ENCODE results near the gene FOXP1. TPM values are rescaled to one million over a fixed set of nuclear protein-coding genes. Genes with fewer than 3 reads are reported as not detected.

The FOXP1 gene
- total RNA-seq, 2 donors from 2014 or later = 41.7 to 94.3 TPM

DNA sequence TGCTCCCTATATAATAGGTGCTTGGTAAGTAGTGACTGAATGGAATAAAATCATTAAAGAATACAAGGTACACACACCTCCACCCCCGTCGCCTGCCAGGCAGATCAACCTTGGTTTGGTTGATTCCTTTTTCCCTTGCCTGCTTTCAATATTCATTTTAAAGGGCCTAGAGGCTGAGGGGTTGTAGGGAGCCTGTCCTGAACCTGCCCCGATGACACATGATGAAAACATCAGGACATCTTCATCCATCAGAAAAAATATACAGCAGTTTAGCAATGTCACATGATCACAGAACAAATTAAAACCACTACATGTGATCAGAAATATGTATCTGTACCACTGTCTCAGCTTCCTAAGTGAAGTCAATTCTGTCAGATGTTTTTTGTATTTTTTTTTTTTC, 588.9 kb downstream of the FOXP1 start:
- H3K4me1 Mint-ChIP-seq = peaks cover 20% of the 10 kb centered on the region
- 93% methylated on average over 3 of the region's 3 CpGs; no CpG with 5 or more reads in 1 of the 2 experiments for WGBS, 2 experiments (ENCODE audit: insufficient coverage in 1 of 2, insufficient read length in 1 of 2)
- H3K9me3 Mint-ChIP-seq = no peaks in the 10 kb centered on the region

DNA sequence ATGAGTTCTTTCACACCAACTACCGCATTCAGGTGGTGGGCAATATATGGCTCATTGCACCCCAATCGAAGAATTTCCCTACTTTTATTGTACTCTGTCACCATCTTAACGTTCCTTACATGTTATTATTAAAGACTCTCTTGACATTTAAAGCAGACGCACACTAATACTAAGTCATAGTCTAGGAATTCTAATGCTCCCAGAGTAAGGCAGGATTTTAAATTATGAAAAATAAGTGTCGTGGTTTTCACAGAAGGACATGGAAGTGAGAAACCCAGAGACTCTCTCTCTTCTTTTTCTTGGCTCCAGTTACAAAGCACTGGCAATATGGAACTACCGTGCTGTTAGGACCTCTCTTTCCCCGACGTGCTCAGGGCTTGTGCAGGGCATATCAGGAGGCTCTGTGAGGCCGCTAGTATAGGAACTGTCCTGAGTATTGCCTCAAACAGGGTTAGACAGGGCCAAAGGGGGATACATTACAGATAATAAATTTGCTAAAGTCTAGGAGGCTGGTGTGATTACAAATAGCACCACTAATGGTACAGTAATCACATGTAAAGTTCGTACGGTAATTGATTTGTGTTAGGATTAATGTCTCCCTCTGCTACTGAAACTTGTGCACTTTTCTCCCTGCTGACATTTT, 590.8 kb downstream of the FOXP1 start:
- Histone ChIP-seq H3K4me3 (ENCODE audit: low read length) (no peak overlapping the region), H3K9me3 (ENCODE audit: control insufficient read depth, low read length) (no peaks in the 10 kb centered on the region), H3K36me3 (ENCODE audit: control insufficient read depth, insufficient read depth, low read length) (no peaks in the 10 kb centered on the region), H3K4me1 (ENCODE audit: control insufficient read depth, insufficient read depth, low read length) (peaks cover 6% of the 10 kb centered on the region), H3K9ac (ENCODE audit: extremely low read depth, low read length, poor library complexity, severe bottlenecking) (no peak overlapping the region), H3K27ac (ENCODE audit: low read depth, low read length) (no peak overlapping the region), H3K27me3 (ENCODE audit: control insufficient read depth, insufficient read depth, low read length, poor library complexity, severe bottlenecking) (no peaks in the 10 kb centered on the region)
- no peak for DNase-seq
- Mint-ChIP-seq H3K27ac (no peak overlapping the region), H3K4me3 (no peak overlapping the region), H3K4me1 (peaks cover 20% of the 10 kb centered on the region), H3K9me3 (no peaks in the 10 kb centered on the region), H3K27me3 (ENCODE audit: insufficient read depth) (no peaks in the 10 kb centered on the region), H3K36me3 (ENCODE audit: low read depth) (peaks cover 21% of the 10 kb centered on the region)
- TF ChIP-seq, protein P1, sequence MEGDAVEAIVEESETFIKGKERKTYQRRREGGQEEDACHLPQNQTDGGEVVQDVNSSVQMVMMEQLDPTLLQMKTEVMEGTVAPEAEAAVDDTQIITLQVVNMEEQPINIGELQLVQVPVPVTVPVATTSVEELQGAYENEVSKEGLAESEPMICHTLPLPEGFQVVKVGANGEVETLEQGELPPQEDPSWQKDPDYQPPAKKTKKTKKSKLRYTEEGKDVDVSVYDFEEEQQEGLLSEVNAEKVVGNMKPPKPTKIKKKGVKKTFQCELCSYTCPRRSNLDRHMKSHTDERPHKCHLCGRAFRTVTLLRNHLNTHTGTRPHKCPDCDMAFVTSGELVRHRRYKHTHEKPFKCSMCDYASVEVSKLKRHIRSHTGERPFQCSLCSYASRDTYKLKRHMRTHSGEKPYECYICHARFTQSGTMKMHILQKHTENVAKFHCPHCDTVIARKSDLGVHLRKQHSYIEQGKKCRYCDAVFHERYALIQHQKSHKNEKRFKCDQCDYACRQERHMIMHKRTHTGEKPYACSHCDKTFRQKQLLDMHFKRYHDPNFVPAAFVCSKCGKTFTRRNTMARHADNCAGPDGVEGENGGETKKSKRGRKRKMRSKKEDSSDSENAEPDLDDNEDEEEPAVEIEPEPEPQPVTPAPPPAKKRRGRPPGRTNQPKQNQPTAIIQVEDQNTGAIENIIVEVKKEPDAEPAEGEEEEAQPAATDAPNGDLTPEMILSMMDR (conservative IDR thresholded peaks at IDR 0.05) = no peak
- 93 to 95% methylated on average over 7 to 11 of the region's 11 CpGs for WGBS, 2 experiments (ENCODE audit: insufficient coverage in 1 of 2, insufficient read length in 1 of 2)

More for the DNA sequence above, 588.9 kb downstream of the FOXP1 start:
- H3K27me3 Mint-ChIP-seq (ENCODE audit: insufficient read depth) = no peaks in the 10 kb centered on the region
- Histone ChIP-seq H3K27ac (ENCODE audit: low read depth, low read length) (no peak overlapping the region), H3K4me1 (ENCODE audit: control insufficient read depth, insufficient read depth, low read length) (peaks cover 6% of the 10 kb centered on the region), H3K27me3 (ENCODE audit: control insufficient read depth, insufficient read depth, low read length, poor library complexity, severe bottlenecking) (no peaks in the 10 kb centered on the region), H3K9me3 (ENCODE audit: control insufficient read depth, low read length) (no peaks in the 10 kb centered on the region), H3K4me3 (ENCODE audit: low read length) (no peak overlapping the region), H3K36me3 (ENCODE audit: control insufficient read depth, insufficient read depth, low read length) (no peaks in the 10 kb centered on the region), H3K9ac (ENCODE audit: extremely low read depth, low read length, poor library complexity, severe bottlenecking) (no peak overlapping the region)
- no peak overlapping the region for H3K27ac Mint-ChIP-seq
- H3K4me3 Mint-ChIP-seq = no peak overlapping the region
- DNase-seq = no peak
- TF ChIP-seq, protein P1 (conservative IDR thresholded peaks at IDR 0.05) = no peak
- peaks cover 29% of the 10 kb centered on the region for H3K36me3 Mint-ChIP-seq (ENCODE audit: low read depth)

DNA sequence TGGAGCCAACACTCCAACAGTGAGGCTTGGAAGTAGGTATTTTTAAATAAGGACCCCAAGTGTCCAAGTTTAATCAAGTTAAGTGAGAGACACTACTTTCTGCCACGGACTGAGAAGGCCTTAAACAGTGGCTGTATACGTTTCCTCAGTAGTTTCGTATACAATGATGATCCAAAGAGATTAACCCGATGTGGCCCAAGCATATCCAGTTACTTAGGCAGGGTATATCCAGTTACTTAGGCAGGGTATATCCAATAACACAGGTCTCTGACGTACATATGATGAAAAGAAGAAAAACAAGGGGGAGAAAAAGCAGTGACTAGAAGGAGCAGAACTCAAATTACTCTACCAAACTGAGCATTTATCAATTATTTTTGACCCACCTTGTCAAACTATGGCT, 591.4 kb downstream of the FOXP1 start:
- Histone ChIP-seq H3K4me3 (ENCODE audit: low read length) (no peak overlapping the region), H3K27me3 (ENCODE audit: control insufficient read depth, insufficient read depth, low read length, poor library complexity, severe bottlenecking) (no peaks in the 10 kb centered on the region), H3K36me3 (ENCODE audit: control insufficient read depth, insufficient read depth, low read length) (no peaks in the 10 kb centered on the region), H3K27ac (ENCODE audit: low read depth, low read length) (no peak overlapping the region), H3K4me1 (ENCODE audit: control insufficient read depth, insufficient read depth, low read length) (peaks cover 6% of the 10 kb centered on the region), H3K9ac (ENCODE audit: extremely low read depth, low read length, poor library complexity, severe bottlenecking) (no peak overlapping the region), H3K9me3 (ENCODE audit: control insufficient read depth, low read length) (no peaks in the 10 kb centered on the region)
- no peak overlapping the region for H3K4me3 Mint-ChIP-seq
- no peaks in the 10 kb centered on the region for H3K9me3 Mint-ChIP-seq
- TF ChIP-seq, protein P1 (conservative IDR thresholded peaks at IDR 0.05) = no peak
- H3K27me3 Mint-ChIP-seq (ENCODE audit: insufficient read depth) = no peaks in the 10 kb centered on the region
- no peak overlapping the region for H3K27ac Mint-ChIP-seq
- DNase-seq = no peak
- peaks cover 20% of the 10 kb centered on the region for H3K4me1 Mint-ChIP-seq
- H3K36me3 Mint-ChIP-seq (ENCODE audit: low read depth) = peaks cover 24% of the 10 kb centered on the region
- 96 to 100% methylated on average over 4 to 5 of the region's 5 CpGs for WGBS, 2 experiments (ENCODE audit: insufficient coverage in 1 of 2, insufficient read length in 1 of 2)
